Amniotic stem cell (primary cell): Measurements from ENCODE around the gene TSPAN2.
A peak's percentile ranks its signal among the peaks of the same experiment; 100 is the strongest.

ENCODE experiments used
- DNase-seq: peaks from one replicate; lab custom pipeline; 2025; lab: John Stamatoyannopoulos, UW

The TSPAN2 gene

DNA sequence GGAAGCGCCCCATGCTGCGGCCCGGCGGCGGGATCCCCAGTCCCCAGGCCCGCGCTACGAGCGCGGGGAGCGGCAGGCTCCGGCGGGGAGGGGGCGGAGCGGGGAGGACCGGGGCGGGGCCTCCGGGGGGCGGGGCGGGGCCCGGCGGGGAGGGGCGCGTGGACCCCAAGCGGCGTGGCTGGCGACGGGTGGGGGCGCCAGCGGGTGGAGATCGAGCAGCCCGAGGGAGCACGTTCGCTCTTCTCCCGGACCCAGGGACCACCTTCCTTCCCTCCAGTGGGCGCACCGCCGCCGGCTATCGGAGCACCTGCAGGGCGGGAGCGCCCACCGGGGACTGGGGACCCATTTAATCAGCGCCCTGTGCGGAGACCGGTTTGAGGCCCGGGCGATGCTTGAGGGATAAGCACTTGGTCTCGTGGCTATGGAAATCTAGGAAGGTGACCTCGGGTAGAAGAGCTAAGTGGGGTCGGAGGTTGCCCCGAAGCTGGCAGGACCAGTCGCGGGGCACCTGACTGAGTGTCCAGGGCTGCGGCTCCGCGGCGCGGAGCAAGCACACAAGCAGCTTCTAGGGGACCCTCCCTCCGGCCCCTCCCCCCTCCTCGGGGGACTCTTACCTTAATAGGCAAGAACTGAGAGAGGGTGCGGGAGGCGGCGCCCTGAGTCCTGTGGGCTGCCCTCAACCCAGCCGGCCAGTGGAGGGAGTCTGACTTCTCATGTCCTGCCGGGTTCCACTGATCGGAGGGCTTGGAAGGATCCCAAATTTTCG lies at the start of gene TSPAN2:
TSPAN2 (minus strand) TSS at position 84 of the 766 bp plus-strand sequence; CDS start at position 13, 71 bp downstream.
- no peak for DNase-seq

- peak; percentile 81 for DNase-seq
Measured at GRCh38 chr1:115138973-115139372, 49.7 kb upstream of the TSPAN2 start.

DNA sequence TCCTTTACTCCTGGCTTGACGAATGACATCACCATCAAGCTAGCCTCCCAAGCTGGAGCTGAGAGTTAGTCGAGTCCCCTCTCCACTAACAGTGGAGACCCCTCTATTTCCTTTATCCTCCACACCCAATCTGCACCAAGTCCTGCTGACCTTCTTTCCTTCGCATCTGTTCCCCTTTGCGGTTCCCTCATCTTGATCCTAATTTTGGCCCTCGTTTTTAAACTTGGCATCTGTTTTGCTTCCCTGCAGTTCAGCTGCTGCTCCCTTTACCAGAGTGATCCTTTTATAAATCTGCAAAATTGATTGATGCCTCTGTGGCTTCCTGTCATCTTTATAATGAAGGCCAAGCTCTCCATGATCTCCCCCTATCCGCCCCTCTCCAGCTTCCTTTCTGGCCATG lies 49.0 kb upstream of the TSPAN2 start:
- DNase-seq, result no peak

- DNase-seq, result no peak
Measured at GRCh38 chr1:115137191-115137590, 47.9 kb upstream of the TSPAN2 start.

DNA sequence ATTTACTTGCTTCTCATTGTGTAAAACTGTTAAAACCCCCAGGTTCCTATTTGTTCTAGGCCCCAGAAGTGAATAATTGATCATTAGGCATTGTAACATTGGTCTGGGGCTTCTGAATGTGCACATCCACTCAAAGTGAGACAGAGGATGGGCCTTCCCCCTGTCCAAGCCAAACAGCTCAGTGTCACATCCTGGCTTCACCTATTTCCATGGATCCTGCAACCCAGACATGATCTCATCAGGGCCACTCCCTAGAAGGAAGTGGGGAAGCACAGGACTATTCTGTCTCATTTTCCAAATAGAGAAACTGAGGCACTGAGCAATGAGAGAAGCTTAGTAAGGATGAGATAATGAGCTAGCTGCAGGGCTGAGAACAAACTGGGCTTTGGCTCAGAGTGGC lies 47.4 kb upstream of the TSPAN2 start:
- DNase-seq, result no peak

DNA sequence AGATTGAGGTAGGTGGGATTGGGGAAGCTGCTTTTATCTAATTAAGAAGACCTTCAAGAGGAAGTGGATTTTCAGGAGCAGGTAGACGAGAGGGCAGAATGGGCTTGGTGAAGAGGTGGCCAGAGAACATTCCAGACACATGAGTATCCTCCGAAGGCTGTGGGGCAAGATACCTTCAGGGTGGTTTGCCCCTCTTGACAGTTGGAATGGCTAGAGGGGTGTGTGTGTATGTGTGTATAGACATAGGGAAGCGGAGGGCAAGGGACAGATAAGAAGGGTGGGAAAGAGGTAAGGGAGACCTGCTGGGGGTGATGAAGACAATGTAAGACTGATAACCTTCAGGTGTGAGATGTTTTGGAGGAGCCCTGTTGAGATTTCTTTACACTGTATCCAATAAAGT lies 46.8 kb upstream of the TSPAN2 start:
- DNase-seq, result no peak

- no peak for DNase-seq
Measured at GRCh38 chr1:115135681-115136080, 46.4 kb upstream of the TSPAN2 start.

- DNase-seq, result peak; percentile 53
Measured at GRCh38 chr1:115134850-115135480, 45.7 kb upstream of the TSPAN2 start.

GRCh38 chr1:115134231-115134630 lies 44.9 kb upstream of the TSPAN2 start:
- no peak for DNase-seq

DNA sequence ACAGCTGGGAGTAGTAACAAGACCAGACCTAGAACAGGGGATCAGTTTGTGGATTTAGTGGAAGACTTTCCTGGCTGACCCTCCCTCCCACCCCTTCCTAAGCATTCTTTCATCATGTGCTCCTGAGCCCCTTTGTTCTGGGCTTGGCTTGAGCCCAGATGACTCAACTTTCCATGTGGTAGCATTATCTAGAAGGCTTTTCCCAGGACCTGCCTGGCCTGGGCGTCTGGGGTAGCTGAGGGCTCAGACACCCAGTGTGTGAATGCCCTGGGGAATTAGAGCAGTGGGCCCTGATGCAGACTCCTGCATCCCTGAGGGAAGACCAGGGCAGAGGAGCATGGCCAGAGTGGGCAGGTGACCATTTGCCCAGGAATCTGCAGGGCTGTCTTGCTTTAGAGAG lies 44.1 kb upstream of the TSPAN2 start:
- no peak for DNase-seq

- DNase-seq, result no peak
Measured at GRCh38 chr1:115130786-115131185, 41.5 kb upstream of the TSPAN2 start.

DNA sequence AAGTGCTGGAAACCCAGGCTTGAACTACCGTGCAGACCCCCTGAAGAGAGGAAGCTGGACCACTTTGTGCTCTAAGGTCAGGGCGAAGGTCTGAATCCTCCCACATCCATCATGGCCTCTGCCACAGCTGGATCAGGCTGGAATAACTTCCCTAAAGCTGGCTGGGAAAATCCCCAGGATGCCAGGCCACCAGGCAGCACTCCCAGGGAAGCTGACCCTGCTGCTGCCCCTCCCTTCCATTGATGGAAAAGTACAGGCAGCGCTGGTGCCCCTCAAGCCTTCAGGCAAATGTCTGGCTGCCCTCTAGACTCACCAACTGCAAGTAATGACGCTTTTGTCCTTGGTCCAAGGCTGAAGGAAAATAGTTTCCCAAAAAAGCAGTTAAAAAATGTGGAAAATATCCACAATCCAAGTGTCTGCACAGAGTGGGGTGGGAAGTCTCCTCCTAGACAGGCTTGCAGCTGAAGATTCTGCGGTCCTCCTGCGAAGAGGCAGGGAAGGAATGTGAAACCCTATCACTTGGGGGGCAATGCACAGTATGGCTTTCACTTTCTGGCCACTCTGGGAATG lies 39.9 kb upstream of the TSPAN2 start:
- no peak for DNase-seq

DNA sequence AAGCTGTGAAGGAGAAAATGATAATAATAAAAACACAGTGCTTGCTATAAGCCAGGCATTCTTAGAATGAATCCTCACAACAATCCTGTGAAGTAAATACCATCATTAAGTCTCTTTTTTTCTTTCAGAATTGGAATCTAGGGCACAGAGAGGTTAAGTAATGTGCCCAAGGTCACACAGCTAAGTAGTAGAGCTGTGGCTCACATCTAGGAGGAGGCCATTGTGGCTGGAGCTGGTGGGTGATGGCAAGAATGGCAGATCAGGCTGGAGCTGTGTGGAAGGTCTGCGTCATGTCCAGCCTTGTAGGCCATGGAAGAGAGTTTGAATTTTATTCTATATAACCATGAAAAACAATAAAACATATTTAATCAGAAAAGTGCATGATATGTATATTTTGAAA lies 38.2 kb upstream of the TSPAN2 start:
- no peak for DNase-seq

- DNase-seq, result no peak
Measured at GRCh38 chr1:115126516-115126915, 37.2 kb upstream of the TSPAN2 start.

DNA sequence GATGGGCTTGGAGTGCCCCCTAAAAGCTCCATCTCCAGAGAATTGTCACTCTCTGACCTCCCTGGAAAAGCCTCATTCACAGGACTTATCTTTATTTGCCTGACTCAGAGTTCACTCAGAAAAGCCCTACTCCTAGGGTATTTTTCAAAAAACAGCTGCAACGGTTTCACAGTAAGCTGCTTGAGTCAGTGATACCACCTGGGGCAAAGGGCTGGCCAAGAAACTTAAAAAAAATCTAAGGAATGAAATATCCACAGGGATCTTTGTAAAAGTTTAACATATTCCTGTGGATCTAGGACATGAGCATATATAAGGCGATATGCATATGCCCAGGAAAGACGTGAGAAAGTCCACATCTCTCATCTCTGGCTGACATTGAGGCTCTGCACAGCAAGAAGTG lies 33.8 kb upstream of the TSPAN2 start:
- DNase-seq, result no peak

DNA sequence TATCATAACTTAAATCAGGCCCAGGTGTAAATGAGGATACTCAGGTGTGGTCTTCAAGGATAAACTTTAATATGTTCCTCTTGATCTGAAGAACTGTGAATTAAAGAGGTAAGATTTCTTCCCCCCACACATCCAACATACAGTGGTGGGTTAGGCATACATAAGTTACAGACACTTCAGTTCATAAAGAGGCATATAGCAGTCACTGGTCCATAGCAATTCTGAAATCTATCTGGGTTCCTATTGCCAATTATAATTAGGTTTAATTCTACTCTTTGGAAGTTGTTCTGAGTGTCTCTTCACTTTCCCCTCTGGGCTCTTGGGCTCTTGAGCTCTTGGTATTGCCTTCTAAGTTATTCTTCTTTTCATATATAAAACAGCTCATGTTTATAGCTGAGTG lies 32.5 kb upstream of the TSPAN2 start:
- DNase-seq, result no peak

DNA sequence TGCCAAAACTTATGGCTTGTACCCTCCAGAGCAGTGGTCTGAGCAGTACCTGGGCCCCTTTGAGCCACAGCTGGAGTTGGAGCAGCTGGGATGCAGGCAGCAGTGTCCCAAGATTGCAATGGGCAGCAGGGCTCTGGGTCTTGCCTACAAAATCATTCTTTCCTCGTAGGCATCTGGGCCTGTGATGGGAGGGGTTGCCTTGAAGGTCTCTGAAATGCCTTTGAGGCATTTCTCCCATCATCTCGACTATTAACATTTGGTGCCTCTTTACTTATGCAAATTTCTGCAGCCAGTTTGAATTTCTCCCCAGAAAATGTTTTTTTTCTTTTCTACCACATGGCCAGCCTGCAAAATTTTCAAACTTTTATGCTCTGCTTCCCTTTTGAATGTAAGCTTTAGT lies 31.0 kb upstream of the TSPAN2 start:
- DNase-seq, result no peak

DNA sequence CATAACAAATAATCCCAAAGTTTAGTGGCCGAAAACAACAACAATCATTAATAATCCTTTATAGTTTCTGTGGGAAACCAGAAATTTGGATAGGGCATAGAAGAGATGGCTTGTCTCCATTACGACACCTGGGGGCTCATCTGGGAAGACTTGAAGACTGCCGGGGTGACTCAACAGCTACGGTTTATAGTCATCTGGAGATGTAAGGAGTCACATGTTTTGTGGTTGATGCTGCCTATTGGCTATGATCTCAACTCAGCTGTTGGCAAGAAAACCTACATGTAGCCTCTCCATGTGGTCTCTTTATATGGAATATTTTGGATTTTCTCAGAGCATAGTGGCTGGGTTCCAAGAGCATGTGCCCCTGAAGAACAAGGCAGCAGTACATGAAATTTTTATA lies 29.3 kb upstream of the TSPAN2 start:
- DNase-seq, result no peak

GRCh38 chr1:115118086-115118485 lies 28.8 kb upstream of the TSPAN2 start:
- no peak for DNase-seq

GRCh38 chr1:115117298-115117697 lies 28.0 kb upstream of the TSPAN2 start:
- DNase-seq, result no peak

GRCh38 chr1:115116512-115116911 lies 27.2 kb upstream of the TSPAN2 start:
- DNase-seq, result no peak

DNA sequence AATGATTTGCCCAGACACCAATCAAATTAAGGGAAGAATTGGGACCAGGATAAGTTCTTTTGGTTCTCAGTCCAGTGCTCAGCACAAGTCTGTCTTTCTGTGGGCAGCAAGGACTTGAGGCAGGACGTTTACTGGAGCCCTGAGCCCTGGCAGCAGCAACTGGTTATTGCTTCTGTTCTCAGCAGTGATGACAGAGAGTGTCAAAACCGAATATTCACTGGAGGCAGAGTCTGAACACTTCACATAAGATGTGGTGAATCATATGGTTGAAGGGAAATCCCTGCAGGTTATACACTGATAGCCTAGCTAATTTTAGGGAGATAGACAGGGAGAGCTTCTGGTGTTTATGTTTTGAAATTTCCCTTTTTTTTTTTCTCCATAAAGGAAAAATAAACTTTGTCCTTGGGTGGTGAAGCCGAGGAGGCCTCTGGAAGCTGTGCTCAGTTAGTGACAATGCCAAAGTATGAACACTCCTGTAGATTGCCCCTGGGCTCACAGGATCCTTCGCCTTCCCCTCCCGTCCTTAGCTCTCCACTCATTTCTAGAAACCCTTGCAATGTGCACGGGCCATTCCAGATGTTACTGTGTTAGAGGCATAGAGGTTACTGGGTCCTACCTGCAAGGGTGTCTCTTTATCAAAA lies 26.3 kb upstream of the TSPAN2 start:
- no peak for DNase-seq

- no peak for DNase-seq
Measured at GRCh38 chr1:115114308-115114707, 25.0 kb upstream of the TSPAN2 start.
